Suprapubic skin (tissue), 4 donors: ENCODE data around the gene ETV7. TPM values are rescaled to one million over a fixed set of nuclear protein-coding genes. Genes with fewer than 3 reads are reported as not detected.

Experiments used
- DNase-seq, 2 donors: peaks; one replicate each; pipeline ENCODE4 v3.0.0-alpha.2; 2019; ENCODE audit warnings: low spot score in 2 of 2
- H3K27ac ChIP-seq: fragments of 200-600 bp; sonication (generic); one replicate; pipeline ENCODE4 v1.5.1; 2019
- H3K27me3 ChIP-seq: fragments of 200-600 bp; sonication (generic); one replicate; pipeline ENCODE4 v1.5.1; 2019
- H3K36me3 ChIP-seq: fragments of 200-600 bp; sonication (generic); one replicate; pipeline ENCODE4 v1.5.1; 2019
- H3K4me1 ChIP-seq: fragments of 200-600 bp; sonication (generic); one replicate; pipeline ENCODE4 v1.5.1; 2019
- H3K4me3 ChIP-seq: fragments of 200-600 bp; sonication (generic); one replicate; pipeline ENCODE4 v1.5.1; 2019; ENCODE audit warnings: mild to moderate bottlenecking
- H3K9me3 ChIP-seq: fragments of 200-600 bp; sonication (generic); one replicate; pipeline ENCODE4 v1.5.1; 2019
- EP300 ChIP-seq: sonication (generic); formaldehyde crosslinking; IDR thresholded peaks from one replicate; pipeline ENCODE4 v1.6.1; 2017; ENCODE audit warnings: antibody characterized with exemption
- POLR2A ChIP-seq, 2 donors: fragments of 450-650 bp; IDR thresholded peaks; one replicate each; pipeline ENCODE4 v1.6.1; 2017; ENCODE audit warnings: antibody characterized with exemption in 2 of 2, mild to moderate bottlenecking in 2 of 2, moderate library complexity in 2 of 2
- POLR2AphosphoS5 ChIP-seq, 3 donors: sonication (generic); formaldehyde crosslinking; IDR thresholded peaks; one replicate each; pipeline ENCODE4 v1.6.1; 2017; ENCODE audit warnings: antibody characterized with exemption in 3 of 3
- WGBS: methylation state at CpG from one replicate; pipeline ENCODE4 v1.1.5; 2018; 5-methylcytosine and 5-hydroxymethylcytosine counted together
- total RNA-seq, 4 donors: library from RNA; depleted of rRNA; stranded (reverse); fragments of >200 nt; gene quantifications; one replicate each; pipeline ENCODE4 v1.1.0, GENCODE V29; 2016
- TF ChIP-seq, protein P1 (sequence below), 2 donors: fragments of 200-600 bp in 1 of 2; fragments of 450-650 bp in 1 of 2; sonication (generic) in 1 of 2; IDR thresholded peaks; one replicate each; pipeline ENCODE4 v1.5.1; 2016 to 2019; ENCODE audit warnings: antibody characterized with exemption in 2 of 2, mild to moderate bottlenecking in 1 of 2, moderate library complexity in 1 of 2

ETV7 gene
- total RNA-seq, 4 donors from 2014 or later: 5.9 to 13.0 (median 9.5) TPM

GRCh38 chr6:36378243-36378920 lies 9.1 kb downstream of the ETV7 start:
- H3K27ac ChIP-seq: no peak overlapping the region
- peaks cover 17% of the 10 kb centered on the region for H3K4me1 ChIP-seq
- WGBS: 86% methylated on average over 4 of the region's 4 CpGs
- no peak for DNase-seq
- no peaks in the 10 kb centered on the region for H3K27me3 ChIP-seq
- no peaks in the 10 kb centered on the region for H3K9me3 ChIP-seq
- H3K4me3 ChIP-seq: no peak overlapping the region
- no peak for TF ChIP-seq POLR2A (IDR thresholded peaks at IDR 0.05)
- H3K36me3 ChIP-seq: no peaks in the 10 kb centered on the region

DNA sequence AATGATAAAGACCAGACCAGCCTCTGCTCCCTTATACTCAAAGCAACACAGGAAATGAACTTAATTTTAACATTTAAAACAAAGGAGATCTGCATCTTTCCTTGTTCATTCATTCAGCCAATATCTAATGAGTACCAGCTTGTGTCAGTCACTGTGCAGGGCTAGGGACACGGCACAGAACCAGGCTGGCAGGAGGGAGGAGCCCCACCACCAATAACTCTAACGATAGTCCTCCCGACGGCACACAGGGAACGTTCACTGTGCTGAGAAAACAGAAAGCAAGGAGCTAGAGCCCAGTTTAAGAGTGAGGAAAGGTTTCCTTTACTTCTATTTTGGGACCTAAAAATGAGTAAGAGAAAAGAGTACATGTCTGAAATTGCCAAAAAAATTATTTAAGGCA lies 9.9 kb downstream of the ETV7 start:
- H3K27ac ChIP-seq: no peak overlapping the region
- H3K36me3 ChIP-seq: no peaks in the 10 kb centered on the region
- H3K4me3 ChIP-seq: no peak overlapping the region
- TF ChIP-seq EP300 (no peak), POLR2AphosphoS5 (IDR thresholded peaks at IDR 0.05) (no peak), POLR2A (IDR thresholded peaks at IDR 0.05) (no peak)
- TF ChIP-seq, protein P1, sequence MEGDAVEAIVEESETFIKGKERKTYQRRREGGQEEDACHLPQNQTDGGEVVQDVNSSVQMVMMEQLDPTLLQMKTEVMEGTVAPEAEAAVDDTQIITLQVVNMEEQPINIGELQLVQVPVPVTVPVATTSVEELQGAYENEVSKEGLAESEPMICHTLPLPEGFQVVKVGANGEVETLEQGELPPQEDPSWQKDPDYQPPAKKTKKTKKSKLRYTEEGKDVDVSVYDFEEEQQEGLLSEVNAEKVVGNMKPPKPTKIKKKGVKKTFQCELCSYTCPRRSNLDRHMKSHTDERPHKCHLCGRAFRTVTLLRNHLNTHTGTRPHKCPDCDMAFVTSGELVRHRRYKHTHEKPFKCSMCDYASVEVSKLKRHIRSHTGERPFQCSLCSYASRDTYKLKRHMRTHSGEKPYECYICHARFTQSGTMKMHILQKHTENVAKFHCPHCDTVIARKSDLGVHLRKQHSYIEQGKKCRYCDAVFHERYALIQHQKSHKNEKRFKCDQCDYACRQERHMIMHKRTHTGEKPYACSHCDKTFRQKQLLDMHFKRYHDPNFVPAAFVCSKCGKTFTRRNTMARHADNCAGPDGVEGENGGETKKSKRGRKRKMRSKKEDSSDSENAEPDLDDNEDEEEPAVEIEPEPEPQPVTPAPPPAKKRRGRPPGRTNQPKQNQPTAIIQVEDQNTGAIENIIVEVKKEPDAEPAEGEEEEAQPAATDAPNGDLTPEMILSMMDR (IDR thresholded peaks at IDR 0.05): no peak
- H3K4me1 ChIP-seq: peaks cover 17% of the 10 kb centered on the region
- no peaks in the 10 kb centered on the region for H3K27me3 ChIP-seq
- no peaks in the 10 kb centered on the region for H3K9me3 ChIP-seq
- peak in 1 of 2 donors; percentile 75 for DNase-seq
- 25% methylated on average over 5 of the region's 5 CpGs for WGBS

DNA sequence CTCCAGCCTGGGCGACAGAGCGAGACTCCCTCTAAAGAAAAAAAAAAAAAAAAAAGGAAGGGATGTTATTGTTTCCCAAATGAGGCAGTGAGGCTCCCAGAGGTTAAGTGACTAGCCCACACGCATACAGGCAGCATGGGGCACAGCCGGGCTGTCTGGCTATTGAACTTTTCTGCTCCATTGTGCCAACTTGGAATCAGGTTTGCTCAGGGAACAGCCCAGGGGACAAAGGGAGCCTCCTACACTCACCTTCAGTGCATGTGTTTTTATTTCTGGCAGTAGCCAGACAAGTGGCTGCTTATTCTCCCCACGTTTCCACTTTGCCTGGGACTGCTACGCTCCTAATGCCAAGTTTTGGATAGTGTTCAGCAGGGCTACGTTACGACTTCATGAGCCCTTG lies 10.7 kb downstream of the ETV7 start:
- TF ChIP-seq EP300 (no peak), POLR2A (IDR thresholded peaks at IDR 0.05) (no peak), POLR2AphosphoS5 (IDR thresholded peaks at IDR 0.05) (no peak)
- TF ChIP-seq, protein P1 (IDR thresholded peaks at IDR 0.05): no peak
- Histone ChIP-seq H3K4me3 (no peak overlapping the region), H3K36me3 (no peaks in the 10 kb centered on the region), H3K27me3 (no peaks in the 10 kb centered on the region), H3K27ac (no peak overlapping the region), H3K4me1 (peaks cover 17% of the 10 kb centered on the region), H3K9me3 (no peaks in the 10 kb centered on the region)
- peak in 1 of 2 donors; percentile 35 for DNase-seq
- 83% methylated on average over 8 of the region's 8 CpGs for WGBS

DNA sequence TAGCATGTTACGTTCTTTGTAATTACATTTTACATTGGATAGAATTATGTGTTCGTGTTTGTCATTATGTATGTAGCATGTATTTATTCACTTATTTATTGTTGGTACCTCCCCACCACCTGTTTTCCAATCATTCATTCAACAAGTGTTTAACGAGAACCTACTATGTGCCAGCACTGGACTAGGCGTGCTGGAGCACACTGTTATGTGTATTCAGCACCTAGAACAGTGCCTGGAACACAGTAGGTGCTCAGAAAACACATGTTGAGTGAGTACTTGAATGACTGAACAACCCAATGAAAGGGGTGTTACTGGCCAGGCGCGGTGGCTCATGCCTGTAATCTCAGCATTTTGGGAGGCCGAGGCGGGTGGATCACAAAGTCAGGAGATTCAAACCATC lies 11.3 kb downstream of the ETV7 start:
- 96% methylated on average over 8 of the region's 8 CpGs for WGBS
- TF ChIP-seq POLR2A (IDR thresholded peaks at IDR 0.05) (no peak), EP300 (no peak)
- TF ChIP-seq, protein P1 (IDR thresholded peaks at IDR 0.05): no peak
- Histone ChIP-seq H3K27me3 (no peaks in the 10 kb centered on the region), H3K9me3 (no peaks in the 10 kb centered on the region), H3K4me1 (peaks cover 17% of the 10 kb centered on the region), H3K4me3 (no peak overlapping the region), H3K27ac (no peak overlapping the region), H3K36me3 (no peaks in the 10 kb centered on the region)
- DNase-seq: no peak

DNA sequence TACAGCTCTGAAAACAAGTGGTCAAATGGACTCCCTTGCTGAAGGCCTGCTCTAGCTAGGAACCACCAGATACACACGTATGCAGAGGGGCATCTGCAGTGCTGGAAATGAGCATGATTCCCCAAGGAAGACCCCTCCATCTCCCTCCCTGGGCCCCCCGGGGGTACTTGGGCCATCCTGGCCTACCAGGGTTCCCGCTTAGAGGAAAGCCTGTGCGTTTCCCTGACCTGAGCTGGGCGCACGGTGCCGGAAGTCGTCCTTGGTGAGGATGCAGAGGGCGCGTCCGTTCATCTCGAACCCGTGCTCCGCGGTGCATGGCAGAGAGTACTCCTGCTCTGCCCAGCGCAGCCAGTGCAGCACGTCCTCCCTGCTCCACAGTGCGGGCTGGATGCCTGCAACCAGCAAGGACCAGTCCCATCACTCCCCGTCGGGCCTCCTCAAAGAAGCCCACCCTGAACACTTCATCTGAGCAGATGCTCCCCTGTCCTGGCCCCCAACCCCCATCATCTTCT lies 11.8 kb downstream of the ETV7 start:
- DNase-seq: no peak
- Histone ChIP-seq H3K36me3 (no peaks in the 10 kb centered on the region), H3K4me1 (peaks cover 17% of the 10 kb centered on the region), H3K27ac (no peak overlapping the region), H3K27me3 (no peaks in the 10 kb centered on the region), H3K9me3 (no peaks in the 10 kb centered on the region), H3K4me3 (no peak overlapping the region)
- WGBS: 94% methylated on average over 20 of the region's 20 CpGs
- TF ChIP-seq EP300 (no peak), POLR2A (IDR thresholded peaks at IDR 0.05) (no peak), POLR2AphosphoS5 (IDR thresholded peaks at IDR 0.05) (no peak)
- TF ChIP-seq, protein P1 (IDR thresholded peaks at IDR 0.05): no peak

GRCh38 chr6:36374972-36375371 lies 12.5 kb downstream of the ETV7 start:
- Histone ChIP-seq H3K4me1 (peaks cover 17% of the 10 kb centered on the region), H3K27ac (no peak overlapping the region), H3K27me3 (no peaks in the 10 kb centered on the region), H3K9me3 (no peaks in the 10 kb centered on the region), H3K36me3 (no peaks in the 10 kb centered on the region), H3K4me3 (no peak overlapping the region)
- no peak for TF ChIP-seq POLR2A (IDR thresholded peaks at IDR 0.05)
- TF ChIP-seq POLR2AphosphoS5 (IDR thresholded peaks at IDR 0.05): no peak
- TF ChIP-seq, protein P1 (IDR thresholded peaks at IDR 0.05): no peak
- no peak for TF ChIP-seq EP300
- WGBS: 64% methylated on average over 8 of the region's 8 CpGs
- no peak for DNase-seq
